ENCODE results near the gene GPR151.
"Not testable (repeated sequence)": the region's sequence is repeated elsewhere in the genome, so short reads cannot be mapped to it uniquely, and the experiment has no call there.

Gene GPR151

GRCh38 chr5:146516151-146516475 is at the start of gene GPR151:
Gene GPR151 (minus strand): TSS chr5:146516190. CDS start chr5:146516113, 77 bp downstream.
- DNase-seq = no peak

GRCh38 chr5:146564007-146564762 is 48.2 kb upstream of the GPR151 start:
- no peak for DNase-seq

GRCh38 chr5:146562461-146562860 is 46.5 kb upstream of the GPR151 start:
- DNase-seq = no peak

GRCh38 chr5:146561711-146562110 is 45.7 kb upstream of the GPR151 start:
- DNase-seq = no peak

DNA sequence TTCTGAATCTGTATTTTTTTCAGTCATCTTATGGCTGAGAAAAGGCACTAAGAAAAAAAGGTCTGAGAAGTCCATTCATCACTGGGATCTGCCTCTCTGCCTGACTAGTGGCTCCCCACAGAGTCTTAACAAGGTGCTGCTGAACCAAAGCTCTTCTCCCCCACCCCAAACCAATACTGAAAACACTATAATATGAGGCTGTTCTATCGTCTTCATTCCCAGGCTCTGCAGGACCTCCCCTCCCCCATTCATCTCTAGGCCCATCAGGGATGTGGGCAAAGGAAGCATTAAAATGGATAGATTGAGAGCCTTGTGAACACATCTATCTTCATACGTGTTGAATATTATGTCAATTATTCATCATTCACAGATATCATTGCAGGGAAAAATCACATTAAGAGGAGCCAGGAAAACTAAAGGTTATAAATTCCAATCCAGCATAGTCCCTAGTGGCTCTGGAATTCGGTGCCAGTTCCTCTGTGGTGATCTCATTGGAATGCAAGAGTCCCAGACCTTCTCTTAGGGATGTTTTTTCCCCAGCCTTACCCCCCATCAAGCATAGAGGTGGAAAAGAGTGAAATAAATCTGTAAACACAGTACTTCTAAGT is 44.3 kb upstream of the GPR151 start:
- no peak for DNase-seq

GRCh38 chr5:146556884-146557283 is 40.9 kb upstream of the GPR151 start:
- not testable (repeated sequence) for DNase-seq

GRCh38 chr5:146553446-146553845 is 37.5 kb upstream of the GPR151 start:
- DNase-seq = no peak

DNA sequence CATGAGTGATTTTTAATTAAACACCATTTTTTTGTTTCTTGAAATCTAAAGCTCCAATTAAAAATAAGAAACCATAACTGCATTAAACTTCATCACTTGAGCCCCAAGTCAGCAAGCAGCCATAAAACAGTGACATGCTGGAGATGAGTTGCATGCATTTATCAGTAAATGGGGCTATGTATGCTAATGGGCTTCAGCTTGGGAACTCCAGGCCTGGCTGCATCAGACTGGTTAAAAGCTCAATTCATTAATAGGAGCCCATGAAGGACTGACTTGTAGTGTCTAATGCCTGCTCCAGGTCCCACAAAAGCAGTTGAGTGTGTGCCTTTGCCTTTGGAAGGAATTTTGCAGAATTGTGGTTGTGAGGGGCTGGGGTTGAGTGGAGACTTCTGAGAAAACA is 33.6 kb upstream of the GPR151 start:
- no peak for DNase-seq

GRCh38 chr5:146548781-146549449 is 32.9 kb upstream of the GPR151 start:
- DNase-seq = no peak

- DNase-seq = no peak
These were observed 28.2 kb upstream of the GPR151 start for GRCh38 chr5:146544232-146544631.

- DNase-seq = no peak
These were observed 26.2 kb upstream of the GPR151 start for GRCh38 chr5:146541958-146542849.

GRCh38 chr5:146540414-146540813 is 24.4 kb upstream of the GPR151 start:
- no peak for DNase-seq

DNA sequence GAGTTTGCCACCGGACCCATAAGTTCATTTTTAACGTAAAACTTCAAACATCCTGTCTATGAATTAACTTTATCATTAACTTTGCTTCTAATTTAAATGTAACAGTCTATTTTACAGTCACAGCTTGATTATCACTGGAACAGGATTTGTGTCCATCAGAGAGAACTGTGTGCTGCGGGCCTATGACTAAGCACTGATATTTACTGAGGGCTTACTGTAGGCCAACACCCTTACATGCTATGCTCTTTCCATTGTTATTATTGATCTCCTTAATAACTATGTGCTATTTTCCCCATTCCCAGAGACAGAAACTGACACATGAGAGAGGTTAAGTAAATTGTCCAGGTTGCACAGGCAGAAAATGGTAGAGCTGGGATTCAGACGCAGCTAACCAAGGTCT is 24.0 kb upstream of the GPR151 start:
- no peak for DNase-seq

- no peak for DNase-seq
These were observed 22.4 kb upstream of the GPR151 start for GRCh38 chr5:146538432-146538831.

GRCh38 chr5:146533882-146534281 is 17.9 kb upstream of the GPR151 start:
- no peak for DNase-seq

DNA sequence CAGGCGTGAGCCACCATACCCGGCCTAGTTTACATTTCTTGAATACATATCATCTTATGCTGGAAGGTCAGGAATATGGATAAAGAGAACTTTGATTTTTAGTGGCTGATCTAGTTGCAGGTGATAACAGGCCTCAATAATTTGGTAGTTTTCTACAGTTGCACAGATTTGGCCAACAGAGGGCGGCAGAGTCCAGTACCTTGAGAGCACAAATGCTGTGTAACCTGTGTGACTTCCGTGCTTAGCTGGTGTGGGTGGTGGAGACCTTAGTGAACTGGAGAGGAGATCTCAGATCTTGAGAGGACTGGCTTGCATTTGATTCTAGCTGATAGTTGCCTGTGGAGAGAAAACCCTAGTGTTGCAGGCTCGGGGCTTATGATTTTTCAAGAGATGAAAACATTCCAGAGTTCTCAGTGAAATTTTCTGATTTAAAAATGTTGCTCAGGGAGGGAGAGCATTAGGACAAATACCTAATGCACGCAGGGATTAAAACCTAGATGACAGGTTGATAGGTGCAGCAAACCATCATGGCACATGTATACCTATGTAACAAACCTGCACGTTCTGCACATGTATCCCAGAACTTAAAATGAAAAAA is 17.4 kb upstream of the GPR151 start:
- no peak for DNase-seq

- DNase-seq = no peak
These were observed 14.0 kb upstream of the GPR151 start for GRCh38 chr5:146529984-146530383.

DNA sequence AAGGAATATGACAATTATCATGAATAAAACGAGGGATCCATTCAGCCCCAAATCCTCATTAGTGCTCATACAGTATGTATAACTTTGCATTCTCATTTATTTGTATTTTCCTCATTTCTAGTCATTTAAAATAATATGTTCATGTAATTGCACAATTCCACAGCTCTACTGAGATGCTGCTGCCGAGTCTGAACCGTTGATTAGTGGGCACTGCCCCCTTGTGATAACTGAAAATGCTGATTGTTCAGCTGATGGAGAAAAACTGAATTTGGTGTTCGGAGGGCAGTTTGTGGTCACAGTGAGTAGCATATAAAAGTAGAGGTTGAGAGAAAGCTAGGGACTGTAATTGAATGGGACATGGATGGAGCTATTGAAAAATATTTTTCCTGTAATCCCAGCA is 12.2 kb upstream of the GPR151 start:
- no peak for DNase-seq

- no peak for DNase-seq
These were observed 11.8 kb upstream of the GPR151 start for GRCh38 chr5:146527785-146528184.

- no peak for DNase-seq
These were observed 7.7 kb upstream of the GPR151 start for GRCh38 chr5:146523698-146524097.

DNA sequence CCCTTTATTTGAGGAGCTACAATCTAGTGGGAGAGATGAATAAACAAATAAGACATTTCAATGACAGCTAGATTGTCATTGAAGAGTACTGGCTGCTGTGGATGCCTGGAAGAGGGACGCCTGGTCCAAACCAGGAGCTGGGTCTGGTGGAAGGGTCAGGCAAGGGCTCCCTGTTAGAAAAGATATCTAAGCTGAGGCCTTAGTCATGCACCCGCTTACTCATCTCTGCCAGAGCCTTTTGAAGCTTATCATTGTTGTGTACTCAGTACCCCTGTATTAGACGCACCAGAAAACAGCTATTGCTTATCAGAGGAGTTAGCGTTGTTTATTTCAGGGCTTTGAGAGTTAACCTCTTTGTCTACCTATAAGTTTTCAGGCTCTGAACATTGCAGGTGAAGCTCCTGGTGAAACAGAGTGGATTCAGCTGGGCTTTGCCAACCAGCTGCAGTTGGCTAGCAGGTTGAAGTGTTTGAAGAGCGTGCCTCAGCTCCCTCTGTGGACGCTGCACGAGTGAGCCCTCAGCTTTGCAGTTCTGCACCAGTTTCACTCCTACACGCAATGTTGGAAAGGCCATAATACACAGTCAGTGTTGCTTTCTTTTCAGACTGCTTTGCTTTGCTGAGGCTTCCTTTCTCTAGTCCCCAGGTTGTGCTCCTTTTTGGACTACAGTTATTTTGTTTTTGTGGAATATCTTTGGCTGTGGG is 5.6 kb upstream of the GPR151 start:
- DNase-seq = no peak

DNA sequence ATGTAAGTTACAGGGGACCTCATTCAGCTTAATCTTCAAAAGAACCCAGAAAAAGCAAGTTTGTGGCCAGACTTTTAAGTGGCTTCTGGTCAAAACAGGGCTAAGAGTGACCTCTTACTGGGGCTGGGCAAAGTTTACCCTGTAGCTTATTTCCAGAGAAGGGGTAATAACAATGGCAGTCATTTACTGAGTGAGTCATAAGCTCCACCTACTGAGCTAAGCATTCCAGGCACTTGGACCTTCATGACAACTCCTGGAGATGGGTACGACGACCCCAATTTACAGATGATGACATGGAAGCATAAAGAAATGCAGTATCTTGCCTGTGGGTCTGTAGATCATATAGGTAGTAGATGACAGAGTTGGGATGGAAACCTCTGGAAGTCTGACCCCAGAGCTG is 4.7 kb upstream of the GPR151 start:
- no peak for DNase-seq

All from cortex of kidney (tissue), 1 donor.